ENCODE data around the gene FN3K. TPM values are rescaled to one million over a fixed set of nuclear protein-coding genes. Genes with fewer than 3 reads are reported as not detected.

Gene FN3K
- total and polyA plus RNA-seq, 2 of the 8 experiments (the other 6 are each of a cell fraction or from before 2014, with no cell fraction given): 0.88 to 14.2 TPM

DNA sequence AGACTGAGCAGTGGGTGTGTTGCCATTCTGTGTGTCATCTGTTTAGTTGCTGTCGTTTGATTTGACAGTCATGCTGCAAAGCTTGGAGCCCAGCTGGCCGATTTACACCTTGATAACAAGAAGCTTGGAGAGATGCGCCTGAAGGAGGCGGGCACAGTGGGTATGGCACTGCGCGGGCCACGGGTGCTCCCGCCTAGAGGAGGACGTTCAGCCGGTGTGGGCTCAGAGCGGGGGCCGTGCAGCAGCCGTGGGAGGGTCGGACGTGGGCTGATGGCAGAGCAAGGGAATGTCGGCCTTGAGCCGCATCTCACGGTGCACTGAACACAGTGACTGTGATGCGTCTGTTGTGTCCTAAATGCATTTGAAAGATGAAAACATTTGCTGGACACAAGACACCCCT lies 15.2 kb upstream of the FN3K start (continued):
- TF ChIP-seq, protein P1, sequence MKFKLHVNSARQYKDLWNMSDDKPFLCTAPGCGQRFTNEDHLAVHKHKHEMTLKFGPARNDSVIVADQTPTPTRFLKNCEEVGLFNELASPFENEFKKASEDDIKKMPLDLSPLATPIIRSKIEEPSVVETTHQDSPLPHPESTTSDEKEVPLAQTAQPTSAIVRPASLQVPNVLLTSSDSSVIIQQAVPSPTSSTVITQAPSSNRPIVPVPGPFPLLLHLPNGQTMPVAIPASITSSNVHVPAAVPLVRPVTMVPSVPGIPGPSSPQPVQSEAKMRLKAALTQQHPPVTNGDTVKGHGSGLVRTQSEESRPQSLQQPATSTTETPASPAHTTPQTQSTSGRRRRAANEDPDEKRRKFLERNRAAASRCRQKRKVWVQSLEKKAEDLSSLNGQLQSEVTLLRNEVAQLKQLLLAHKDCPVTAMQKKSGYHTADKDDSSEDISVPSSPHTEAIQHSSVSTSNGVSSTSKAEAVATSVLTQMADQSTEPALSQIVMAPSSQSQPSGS (IDR thresholded peaks at IDR 0.05; ENCODE audit: low read length): no peak
- TF ChIP-seq KDM4A (IDR thresholded peaks at IDR 0.05; ENCODE audit: low read depth, low read length, severe bottlenecking): no peak
- no peak for TF ChIP-seq JUN (IDR thresholded peaks at IDR 0.05; ENCODE audit: low read depth, low read length)
- TF ChIP-seq EP300 (IDR thresholded peaks at IDR 0.05; ENCODE audit: borderline replicate concordance in 1 of 2, low read depth in 2 of 2, low read length in 2 of 2): no peak
- TF ChIP-seq SP2 (IDR thresholded peaks at IDR 0.05; ENCODE audit: low read length): no peak
- TF ChIP-seq SIX5 (IDR thresholded peaks at IDR 0.05; ENCODE audit: low read depth, low read length): no peak
- no peak for TF ChIP-seq TAF7 (optimal IDR thresholded peaks at IDR 0.05; ENCODE audit: borderline replicate concordance, low read depth, low read length)
- no peak for TF ChIP-seq POLR2A (IDR thresholded peaks at IDR 0.05; ENCODE audit: control extremely low read depth in 1 of 2, low read depth in 2 of 2, low read length in 2 of 2)

Data from H1 (cell line).